HCT116 (cell line): ENCODE results near the gene SEC23A. TPM values are rescaled to one million over a fixed set of nuclear protein-coding genes. Genes with fewer than 3 reads are reported as not detected.

Experiments
- ATAC-seq: fragments of 200-7000 bp; cut with Tn5 transposase; 2 replicates; pipeline ENCODE4 v1.9.1; 2020; ENCODE audit warnings: mild to moderate bottlenecking, moderate library complexity
- BruUV-seq: library from RNA; stranded (reverse); fragments of 400-500 nt; replicated peaks from 2 replicates; lab custom pipeline; 2021; lab: Mats Ljungman, UMichigan
- CTCF ChIA-PET: fragments of 300-600 bp; sonication (Branson Sonifier 250); formaldehyde crosslinking; loops from one replicate; lab custom pipeline; 2021; ENCODE audit warnings: antibody characterized with exemption; lab: Charles Lee
- POLR2A ChIA-PET: fragments of 300-600, 350-600 bp; sonication (Branson Sonifier 250); formaldehyde crosslinking; loops from one replicate; lab custom pipeline; 2021; ENCODE audit warnings: antibody characterized with exemption; lab: Charles Lee
- RAD21 ChIA-PET, 2 experiments: fragments of 300-600 bp; sonication (Branson Sonifier 250); formaldehyde crosslinking; loops; one replicate each; lab custom pipeline; 2023; ENCODE audit warnings: low total read pairs in 2 of 2; ENCODE audit not compliant: uncharacterized antibody in 2 of 2, unreplicated experiment in 2 of 2, low non-redundant PET in 1 of 2; lab: Charles Lee
- DNase-seq: peaks from one replicate; pipeline ENCODE4 v3.0.0-alpha.2; 2010; ENCODE audit warnings: low read depth, low spot score
- H2AFZ ChIP-seq: fragments of 200-600 bp; shearing (Covaris generic), sonication (generic); 2 replicates; pipeline ENCODE4 v1.6.1; 2017; ENCODE audit warnings: low read depth, mixed run types, mixed read lengths, antibody characterized with exemption, low read length; ENCODE audit not compliant: poor library complexity, severe bottlenecking
- H3K27ac ChIP-seq: 2 replicates; pipeline ENCODE4 v1.5.1; 2012; ENCODE audit warnings: low read depth, low read length
- H3K27me3 ChIP-seq: fragments of 200-600 bp; sonication (generic); 2 replicates; pipeline ENCODE4 v1.6.1; 2016; ENCODE audit warnings: mixed run types, low read length, mixed read lengths; ENCODE audit not compliant: insufficient read depth
- H3K36me3 ChIP-seq, 2 experiments: fragments of 200-500 bp in 1 of 2; fragments of 200-600 bp in 1 of 2; sonication (Bioruptor generic) in 1 of 2; sonication (generic) in 1 of 2; 2 replicates each; pipeline versions ENCODE4 v1.5.1 to v1.6.1; 2014 to 2016; ENCODE audit warnings: low read length in 2 of 2, inconsistent platforms in 1 of 2, mixed read lengths in 1 of 2, mixed run types in 1 of 2; ENCODE audit not compliant: insufficient read depth in 2 of 2, control insufficient read depth in 1 of 2
- H3K4me1 ChIP-seq, 2 experiments: fragments of 200-600 bp in 1 of 2; sonication (generic) in 1 of 2; 2 replicates each; pipeline versions ENCODE4 v1.5.1 to v1.6.1; 2012 to 2017; ENCODE audit warnings: low read length in 2 of 2, inconsistent platforms in 1 of 2, mild to moderate bottlenecking in 1 of 2, mixed read lengths in 1 of 2, mixed run types in 1 of 2, moderate library complexity in 1 of 2; ENCODE audit not compliant: insufficient read depth in 2 of 2, control insufficient read depth in 1 of 2
- H3K4me2 ChIP-seq: fragments of 200-600 bp; sonication (generic); 2 replicates; pipeline ENCODE4 v1.6.1; 2017; ENCODE audit warnings: mixed run types, low read length, mixed read lengths
- H3K4me3 ChIP-seq, 2 experiments: fragments of 200-600 bp in 1 of 2; sonication (generic) in 1 of 2; replicated peaks in 1 of 2; 2 replicates each; pipeline ENCODE4 v1.5.1; 2011 to 2016; ENCODE audit warnings: low read length in 2 of 2, control low read depth in 1 of 2, low read depth in 1 of 2, mild to moderate bottlenecking in 1 of 2, mixed read lengths in 1 of 2, mixed run types in 1 of 2
- H3K79me2 ChIP-seq: fragments of 200-600 bp; sonication (generic); 2 replicates; pipeline ENCODE4 v1.6.1; 2017; ENCODE audit warnings: mild to moderate bottlenecking, mixed run types, low read length, moderate library complexity, mixed read lengths; ENCODE audit not compliant: insufficient read depth
- H3K9ac ChIP-seq: fragments of 200-600 bp; sonication (generic); 2 replicates; pipeline ENCODE4 v1.6.1; 2016; ENCODE audit warnings: low read length, mixed read lengths
- H3K9me2 ChIP-seq: fragments of 200-600 bp; sonication (generic), shearing (Covaris generic); 2 replicates; pipeline ENCODE4 v1.6.1; 2017; ENCODE audit warnings: mixed run types, mild to moderate bottlenecking, moderate library complexity; ENCODE audit not compliant: insufficient read depth
- H3K9me3 ChIP-seq, 2 experiments: fragments of 200-500 bp in 1 of 2; fragments of 200-600 bp in 1 of 2; sonication (Bioruptor generic) in 1 of 2; sonication (generic) in 1 of 2; 2 replicates each; pipeline ENCODE4 v1.6.1; 2014 to 2017; ENCODE audit warnings: low read length in 2 of 2, mixed read lengths in 2 of 2, inconsistent platforms in 1 of 2, low read depth in 1 of 2, mild to moderate bottlenecking in 1 of 2, mixed run types in 1 of 2, moderate library complexity in 1 of 2; ENCODE audit not compliant: control insufficient read depth in 1 of 2, insufficient read depth in 1 of 2
- H4K20me1 ChIP-seq: fragments of 200-600 bp; sonication (generic), shearing (Covaris generic); 2 replicates; pipeline ENCODE4 v1.6.1; 2017; ENCODE audit warnings: mixed run types, mild to moderate bottlenecking, moderate library complexity; ENCODE audit not compliant: insufficient read depth
- ATF3 ChIP-seq: IDR thresholded peaks from 2 replicates; pipeline ENCODE4 v1.6.1; 2012
- CEBPB ChIP-seq: IDR thresholded peaks from 2 replicates; pipeline ENCODE4 v1.6.1; 2012; ENCODE audit warnings: low read depth
- ELF1 ChIP-seq: IDR thresholded peaks from 2 replicates; pipeline ENCODE4 v1.6.1; 2012; ENCODE audit warnings: low read depth, borderline replicate concordance
- EZH2 ChIP-seq: fragments of 200-600 bp; sonication (generic); IDR thresholded peaks from 2 replicates; pipeline ENCODE4 v1.6.1; 2017; ENCODE audit warnings: antibody characterized with exemption, mixed run types
- FOSL1 ChIP-seq: IDR thresholded peaks from 2 replicates; pipeline ENCODE4 v1.6.1; 2012; ENCODE audit warnings: low read depth
- POLR2A ChIP-seq: IDR thresholded peaks from 2 replicates; pipeline ENCODE4 v1.7.0; 2011; ENCODE audit warnings: borderline replicate concordance; ENCODE audit not compliant: insufficient read depth, insufficient read length; ENCODE audit errors: extremely low read depth
- POLR2AphosphoS5 ChIP-seq: IDR thresholded peaks from 2 replicates; pipeline ENCODE4 v1.6.1; 2011; ENCODE audit warnings: mild to moderate bottlenecking, low read depth, low read length, moderate library complexity
- RAD21 ChIP-seq: IDR thresholded peaks from 2 replicates; pipeline ENCODE4 v1.6.1; 2012; ENCODE audit warnings: low read depth, mild to moderate bottlenecking
- SIN3A ChIP-seq: IDR thresholded peaks from 2 replicates; pipeline ENCODE4 v1.6.1; 2012; ENCODE audit warnings: low read depth
- SRF ChIP-seq: IDR thresholded peaks from 2 replicates; pipeline ENCODE4 v1.6.1; 2012; ENCODE audit warnings: low read depth
- TCF7L2 ChIP-seq: IDR thresholded peaks from 2 replicates; pipeline ENCODE4 v1.7.0; 2011; ENCODE audit warnings: borderline replicate concordance, inconsistent platforms; ENCODE audit not compliant: insufficient read depth, insufficient read length; ENCODE audit errors: extremely low read depth
- ZBTB33 ChIP-seq: IDR thresholded peaks from 2 replicates; pipeline ENCODE4 v1.6.1; 2011; ENCODE audit warnings: mild to moderate bottlenecking, low read length, moderate library complexity; ENCODE audit not compliant: insufficient replicate concordance; ENCODE audit errors: extremely low read depth
- intact Hi-C: fragments of 100-400 bp; cut with micrococcal nuclease; formaldehyde crosslinking; loops from 2 replicates; pipeline ENCODE4 v1.10.0; 2022
- total RNA-seq: library from RNA; stranded (reverse); gene quantifications from one replicate; pipeline ENCODE4 v1.2.1, GENCODE V29; 2021; ENCODE audit not compliant: unreplicated experiment

SEC23A gene
- total RNA-seq, 1 experiment from 2014 or later = 81.7 TPM

- ATAC-seq = no peak
- Histone ChIP-seq H3K4me2 (no peak overlapping the region), H3K27ac (no peak overlapping the region), H3K79me2 (no peaks in the 10 kb centered on the region), H3K9me2 (no peaks in the 10 kb centered on the region), H3K4me1 (no peaks in the 10 kb centered on the region), H3K4me3 (no peak overlapping the region), H3K27me3 (no peaks in the 10 kb centered on the region), H3K9me3 (no peaks in the 10 kb centered on the region), H3K36me3 (peaks cover 18 to 47% of the 10 kb centered on the region in 2 experiments; a peak in 3 of 4 replicates), H2AFZ (no peak overlapping the region), H4K20me1 (no peaks in the 10 kb centered on the region), H3K9ac (no peak overlapping the region)
- no peak for DNase-seq
- BruUV-seq = no TSS peak
- no peak for TF ChIP-seq ELF1
- TF ChIP-seq SIN3A = no peak
- no peak for TF ChIP-seq EZH2
- TF ChIP-seq RAD21 = no peak
- TF ChIP-seq TCF7L2 = no peak
- no peak for TF ChIP-seq ATF3
- no peak for TF ChIP-seq SRF
- intact Hi-C loops = no loop called here
- ChIA-PET RAD21 (no interaction called here), POLR2A (no interaction called here), CTCF (no interaction called here)
Measured at GRCh38 chr14:39083127-39083526, 19.9 kb downstream of the SEC23A start.

- ChIA-PET POLR2A (interaction anchor here (1.3 kb wide), 1 partner anchor 33 kb away, joined by 3 read pairs; the partner anchor contains the start of gene GEMIN2), CTCF (no interaction called here), RAD21 (no interaction called here)
- no peak for ATAC-seq
- Histone ChIP-seq H3K4me1 (no peaks in the 10 kb centered on the region), H3K9me2 (no peaks in the 10 kb centered on the region), H3K36me3 (peaks cover 16 to 45% of the 10 kb centered on the region in 2 experiments; a peak in 3 of 4 replicates), H3K9ac (no peak overlapping the region), H3K79me2 (no peaks in the 10 kb centered on the region), H2AFZ (no peak overlapping the region), H3K4me2 (no peak overlapping the region), H3K9me3 (no peaks in the 10 kb centered on the region), H3K27me3 (no peaks in the 10 kb centered on the region), H3K27ac (no peak overlapping the region), H4K20me1 (no peaks in the 10 kb centered on the region), H3K4me3 (no peak overlapping the region)
- intact Hi-C loops = no loop called here
- no peak for DNase-seq
- BruUV-seq = no TSS peak
- TF ChIP-seq EZH2 (no peak), ZBTB33 (no peak), ELF1 (no peak), POLR2A (no peak), CEBPB (no peak), FOSL1 (no peak), SRF (no peak), POLR2AphosphoS5 (no peak), RAD21 (no peak)
Measured at GRCh38 chr14:39080886-39081285, 22.1 kb downstream of the SEC23A start.
